Naive thymus-derived CD4-positive, alpha-beta T cell (primary cell): ENCODE measurements around the gene VCL. TPM values are rescaled to one million over a fixed set of nuclear protein-coding genes. Genes with fewer than 3 reads are reported as not detected.

Experiments used
- ATAC-seq: fragments of 150-1000 bp; cut with Tn5 transposase; 2 replicates; pipeline ENCODE4 v1.10.0; 2021; ENCODE audit warnings: mild to moderate bottlenecking, moderate library complexity
- CTCF ChIA-PET: fragments of 350-600 bp; sonication (Branson Sonifier 250); formaldehyde crosslinking; loops from one replicate; lab custom pipeline; 2021; ENCODE audit warnings: antibody characterized with exemption; lab: Charles Lee
- POLR2A ChIA-PET: fragments of 350-600 bp; sonication (Branson Sonifier 250); formaldehyde crosslinking; loops from one replicate; lab custom pipeline; 2021; ENCODE audit warnings: antibody characterized with exemption, inconsistent platforms; lab: Charles Lee
- DNase-seq, 9 donors: peaks; one replicate each; pipeline versions ENCODE4 v3.0.0 to v3.0.0-alpha.2; 2020 to 2022; ENCODE audit warnings: mixed read lengths in 1 of 9
- H3K27ac ChIP-seq: one replicate; pipeline ENCODE4 v1.7.0; 2013; ENCODE audit warnings: mild to moderate bottlenecking, low read depth, low read length, moderate library complexity
- H3K27me3 ChIP-seq, 2 donors: one replicate each; pipeline ENCODE4 v1.7.0; 2013; ENCODE audit warnings: low read length in 2 of 2, mild to moderate bottlenecking in 2 of 2, moderate library complexity in 2 of 2; ENCODE audit not compliant: control insufficient read depth in 2 of 2, insufficient read depth in 2 of 2
- H3K36me3 ChIP-seq, 3 experiments: 1 replicate in 2 of 3; 2 replicates in 1 of 3; pipeline ENCODE4 v1.7.0; 2013; ENCODE audit warnings: low read length in 3 of 3, mild to moderate bottlenecking in 3 of 3, moderate library complexity in 1 of 3; ENCODE audit not compliant: insufficient read depth in 3 of 3, control insufficient read depth in 2 of 3
- H3K4me1 ChIP-seq, 2 donors: one replicate each; pipeline ENCODE4 v1.7.0; 2013; ENCODE audit warnings: low read length in 2 of 2, mild to moderate bottlenecking in 2 of 2, moderate library complexity in 1 of 2; ENCODE audit not compliant: control insufficient read depth in 2 of 2, insufficient read depth in 2 of 2
- H3K4me3 ChIP-seq: 2 replicates; pipeline ENCODE4 v1.7.0; 2013; ENCODE audit warnings: mild to moderate bottlenecking, low read length
- H3K9me3 ChIP-seq, 3 experiments: 1 replicate in 2 of 3; 2 replicates in 1 of 3; pipeline ENCODE4 v1.7.0; 2013; ENCODE audit warnings: low read length in 3 of 3; ENCODE audit not compliant: control insufficient read depth in 2 of 3
- H3K27ac Mint-ChIP-seq, 9 donors: one replicate each; pipeline ENCODE4 v1.8.0; 2020 to 2022; ENCODE audit warnings: mixed read lengths in 9 of 9, mild to moderate bottlenecking in 8 of 9, moderate library complexity in 5 of 9, inconsistent platforms in 2 of 9
- H3K27me3 Mint-ChIP-seq, 5 donors: one replicate each; pipeline ENCODE4 v1.8.0; 2021 to 2022; ENCODE audit warnings: mixed read lengths in 5 of 5, mild to moderate bottlenecking in 1 of 5
- H3K36me3 Mint-ChIP-seq, 5 donors: one replicate each; pipeline ENCODE4 v1.8.0; 2020 to 2022; ENCODE audit warnings: mixed read lengths in 5 of 5, mild to moderate bottlenecking in 3 of 5, inconsistent platforms in 1 of 5
- H3K4me1 Mint-ChIP-seq, 7 donors: one replicate each; pipeline ENCODE4 v1.8.0; 2020 to 2022; ENCODE audit warnings: mixed read lengths in 7 of 7, mild to moderate bottlenecking in 3 of 7, inconsistent platforms in 1 of 7
- H3K4me3 Mint-ChIP-seq, 10 donors: one replicate each; pipeline ENCODE4 v1.8.0; 2020 to 2022; ENCODE audit warnings: mild to moderate bottlenecking in 10 of 10, mixed read lengths in 10 of 10, moderate library complexity in 6 of 10, inconsistent platforms in 2 of 10
- H3K9me3 Mint-ChIP-seq, 11 donors: one replicate each; pipeline ENCODE4 v1.8.0; 2020 to 2022; ENCODE audit warnings: mixed read lengths in 11 of 11, mild to moderate bottlenecking in 4 of 11, inconsistent platforms in 1 of 11, moderate library complexity in 1 of 11
- intact Hi-C, 2 donors: fragments of 100-400 bp; cut with micrococcal nuclease; formaldehyde crosslinking; loops; one replicate each; pipeline ENCODE4 v1.15.1; 2023
- polyA plus RNA-seq, 2 donors: library from polyadenylated mRNA; unstranded; fragments of 300-500 nt; fragmentation: Illumina TruSeq; gene quantifications; one replicate each; pipeline ENCODE4 v1.2.3, GENCODE V29; 2021
- total RNA-seq, 6 experiments: library from RNA in 5 of 6; stranded (reverse) in 5 of 6; gene quantifications; 1 replicate in 5 of 6; 2 replicates in 1 of 6; pipeline ENCODE4 v1.2.3 and lab custom pipeline; 2021 to 2026

VCL gene
- total and polyA plus RNA-seq, 7 experiments from 2014 or later = 9.0 to 67.7 (median 16.5) TPM

- Histone ChIP-seq H3K4me1 (no peaks in the 10 kb centered on the region), H3K4me3 (no peak overlapping the region), H3K27ac (no peak overlapping the region), H3K36me3 (peaks cover 0 to 43% (median 30%) of the 10 kb centered on the region in 3 experiments), H3K9me3 (no peaks in the 10 kb centered on the region), H3K27me3 (no peaks in the 10 kb centered on the region)
- ATAC-seq (no peak), DNase-seq (no peak)
- Mint-ChIP-seq H3K27ac (peak overlapping the region in 1 of 9 donors; percentile 16), H3K36me3 (peaks cover 11 to 53% (median 31%) of the 10 kb centered on the region in 5 donors), H3K9me3 (no peaks in the 10 kb centered on the region), H3K4me3 (no peak overlapping the region), H3K4me1 (no peaks in the 10 kb centered on the region), H3K27me3 (no peaks in the 10 kb centered on the region)
- intact Hi-C loops = no loop called here
- POLR2A ChIA-PET = no interaction called here
- CTCF ChIA-PET = interaction anchor here (0.6 kb wide), 1 partner anchor 201 kb away, joined by 3 read pairs; no protein-coding TSS in a partner anchor
These were observed 94.5 kb downstream of the VCL start for GRCh38 chr10:74092372-74092771.

- Mint-ChIP-seq H3K4me1 (peaks cover 0 to under 1% (median 0%) of the 10 kb centered on the region in 7 donors), H3K36me3 (peaks cover 19 to 60% (median 39%) of the 10 kb centered on the region in 5 donors), H3K4me3 (no peak overlapping the region), H3K9me3 (no peaks in the 10 kb centered on the region), H3K27ac (peak overlapping the region in 1 of 9 donors; percentile 35), H3K27me3 (no peaks in the 10 kb centered on the region)
- no peak overlapping the region for H3K27ac ChIP-seq
- intact Hi-C loops = no loop called here
- H3K36me3 ChIP-seq = peaks cover 0 to 54% (median 30%) of the 10 kb centered on the region in 3 experiments
- no peak overlapping the region for H3K4me3 ChIP-seq
- ATAC-seq (no peak), DNase-seq (no peak)
- no peaks in the 10 kb centered on the region for H3K9me3 ChIP-seq
- ChIA-PET CTCF (interaction anchor here (0.6 to 0.8 kb wide), 3 partner anchors 9 to 991 kb away, joined by 3 to 4 read pairs (median 3); no protein-coding TSS in a partner anchor), POLR2A (no interaction called here)
- H3K4me1 ChIP-seq = no peaks in the 10 kb centered on the region
- no peaks in the 10 kb centered on the region for H3K27me3 ChIP-seq
These were observed 95.7 kb downstream of the VCL start for GRCh38 chr10:74093530-74094164.

- CTCF ChIA-PET = interaction anchor here (0.6 to 1.7 kb wide), 3 partner anchors 8 to 990 kb away, joined by 3 to 4 read pairs (median 4); no protein-coding TSS in a partner anchor
- Histone ChIP-seq H3K9me3 (no peaks in the 10 kb centered on the region), H3K27me3 (no peaks in the 10 kb centered on the region), H3K36me3 (peaks cover 0 to 51% (median 30%) of the 10 kb centered on the region in 3 experiments), H3K4me1 (no peaks in the 10 kb centered on the region), H3K27ac (no peak overlapping the region), H3K4me3 (no peak overlapping the region)
- no peak for ATAC-seq
- peaks cover 0 to 6% (median 0%) of the 10 kb centered on the region in 7 donors for H3K4me1 Mint-ChIP-seq
- no peaks in the 10 kb centered on the region for H3K27me3 Mint-ChIP-seq
- H3K36me3 Mint-ChIP-seq = peaks cover 20 to 58% (median 40%) of the 10 kb centered on the region in 5 donors
- H3K27ac Mint-ChIP-seq = peak overlapping the region in 1 of 9 donors; percentile 35
- DNase-seq = no peak
- intact Hi-C loops = no loop called here
- H3K4me3 Mint-ChIP-seq = no peak overlapping the region
- H3K9me3 Mint-ChIP-seq = no peaks in the 10 kb centered on the region
- POLR2A ChIA-PET = no interaction called here
These were observed 96.3 kb downstream of the VCL start for GRCh38 chr10:74094231-74094630.

- POLR2A ChIA-PET = no interaction called here
- H3K27ac Mint-ChIP-seq = peak overlapping the region in 3 of 9 donors; percentile 4 to 25 (median 14)
These were observed 98.9 kb downstream of the VCL start for GRCh38 chr10:74096777-74097176.

GRCh38 chr10:74097776-74098175 lies 99.9 kb downstream of the VCL start:
- Histone ChIP-seq H3K9me3 (no peaks in the 10 kb centered on the region), H3K27me3 (no peaks in the 10 kb centered on the region), H3K4me3 (no peak overlapping the region), H3K27ac (no peak overlapping the region), H3K4me1 (no peaks in the 10 kb centered on the region), H3K36me3 (peaks cover 0 to 57% (median 19%) of the 10 kb centered on the region in 3 experiments)
- peaks cover 0 to 10% (median 0%) of the 10 kb centered on the region in 7 donors for H3K4me1 Mint-ChIP-seq
- ChIA-PET CTCF (interaction anchor here (0.6 kb wide), 1 partner anchor 180 kb away, joined by 3 read pairs; no protein-coding TSS in a partner anchor), POLR2A (no interaction called here)
- ATAC-seq (no peak), DNase-seq (no peak)
- H3K4me3 Mint-ChIP-seq = no peak overlapping the region
- H3K36me3 Mint-ChIP-seq = peaks cover 18 to 51% (median 33%) of the 10 kb centered on the region in 5 donors
- no peaks in the 10 kb centered on the region for H3K27me3 Mint-ChIP-seq
- no peaks in the 10 kb centered on the region for H3K9me3 Mint-ChIP-seq
- peak overlapping the region in 1 of 9 donors; percentile 43 for H3K27ac Mint-ChIP-seq
- intact Hi-C loops = no loop called here

More at GRCh38 chr10:74096777-74097176, 98.9 kb downstream of the VCL start:
- H3K4me1 ChIP-seq = no peaks in the 10 kb centered on the region
- no peak for ATAC-seq
- Mint-ChIP-seq H3K4me3 (no peak overlapping the region), H3K4me1 (peaks cover 0 to 10% (median 0%) of the 10 kb centered on the region in 7 donors), H3K27me3 (no peaks in the 10 kb centered on the region), H3K9me3 (no peaks in the 10 kb centered on the region), H3K36me3 (peaks cover 18 to 58% (median 33%) of the 10 kb centered on the region in 5 donors)
- no peak overlapping the region for H3K27ac ChIP-seq
- no peak for DNase-seq
- peaks cover 0 to 57% (median 19%) of the 10 kb centered on the region in 3 experiments for H3K36me3 ChIP-seq
- H3K4me3 ChIP-seq = no peak overlapping the region
- intact Hi-C loops = no loop called here
- no peaks in the 10 kb centered on the region for H3K9me3 ChIP-seq
- no peaks in the 10 kb centered on the region for H3K27me3 ChIP-seq
- CTCF ChIA-PET = interaction anchor here (0.9 to 1.1 kb wide), 2 partner anchors 15 to 211 kb away, joined by 3 to 4 read pairs; no protein-coding TSS in a partner anchor

GRCh38 chr10:74099420-74099819 lies 101.5 kb downstream of the VCL start:
- Histone ChIP-seq H3K27me3 (no peaks in the 10 kb centered on the region), H3K36me3 (peaks cover 0 to 59% (median 15%) of the 10 kb centered on the region in 3 experiments), H3K4me3 (no peak overlapping the region), H3K4me1 (no peaks in the 10 kb centered on the region), H3K27ac (no peak overlapping the region), H3K9me3 (no peaks in the 10 kb centered on the region)
- peaks cover 0 to 10% (median 0%) of the 10 kb centered on the region in 7 donors for H3K4me1 Mint-ChIP-seq
- H3K27ac Mint-ChIP-seq = peak overlapping the region in 3 of 9 donors; percentile 18 to 42 (median 36)
- no peak for DNase-seq
- no peak overlapping the region for H3K4me3 Mint-ChIP-seq
- CTCF ChIA-PET = interaction anchor here (0.6 to 0.8 kb wide), 3 partner anchors 9 to 30 kb away, joined by 3 to 4 read pairs (median 3); no protein-coding TSS in a partner anchor
- H3K36me3 Mint-ChIP-seq = peaks cover 21 to 58% (median 33%) of the 10 kb centered on the region in 5 donors
- intact Hi-C loops = no loop called here
- H3K9me3 Mint-ChIP-seq = no peaks in the 10 kb centered on the region
- H3K27me3 Mint-ChIP-seq = no peaks in the 10 kb centered on the region
- no peak for ATAC-seq
- POLR2A ChIA-PET = interaction anchor here (1.1 kb wide), 1 partner anchor 9 kb away, joined by 4 read pairs; no protein-coding TSS in a partner anchor
